ENCODE results near the gene TCFL5.

TCFL5 gene

DNA sequence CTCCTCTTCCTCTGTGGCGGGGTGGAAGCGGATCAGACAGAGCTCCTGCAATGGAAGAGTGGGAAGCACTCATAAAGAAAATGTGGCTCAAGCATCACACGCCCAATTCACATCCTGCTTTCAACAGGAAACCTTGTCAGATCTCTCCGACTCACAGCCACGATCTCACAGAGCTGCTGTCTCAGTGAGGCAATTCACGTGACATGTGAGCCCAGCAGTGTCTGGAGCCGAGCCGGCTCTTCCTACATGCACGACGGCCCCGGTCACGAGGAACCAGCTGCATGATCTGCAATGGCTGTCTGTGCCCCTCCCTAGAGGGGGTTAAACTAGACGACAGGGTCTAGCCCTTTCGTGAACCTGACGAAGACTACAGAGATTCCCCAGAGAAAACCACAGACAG is 29.5 kb upstream of the TCFL5 start:
- no peaks in the 10 kb centered on the region for H3K27me3 ChIP-seq (ENCODE audit: control insufficient read depth, insufficient read depth, low read length)
- peaks cover 6% of the 10 kb centered on the region for H3K4me1 ChIP-seq (ENCODE audit: control insufficient read depth, insufficient read depth, low read length)
- H3K4me3 ChIP-seq (ENCODE audit: low read length): no peak overlapping the region
- no peak overlapping the region for H3K27ac ChIP-seq (ENCODE audit: low read depth, low read length)
- no peak overlapping the region for H3K9ac ChIP-seq (ENCODE audit: low read length)
- peaks cover 61% of the 10 kb centered on the region for H3K36me3 ChIP-seq (ENCODE audit: control insufficient read depth, insufficient read depth, low read length)

DNA sequence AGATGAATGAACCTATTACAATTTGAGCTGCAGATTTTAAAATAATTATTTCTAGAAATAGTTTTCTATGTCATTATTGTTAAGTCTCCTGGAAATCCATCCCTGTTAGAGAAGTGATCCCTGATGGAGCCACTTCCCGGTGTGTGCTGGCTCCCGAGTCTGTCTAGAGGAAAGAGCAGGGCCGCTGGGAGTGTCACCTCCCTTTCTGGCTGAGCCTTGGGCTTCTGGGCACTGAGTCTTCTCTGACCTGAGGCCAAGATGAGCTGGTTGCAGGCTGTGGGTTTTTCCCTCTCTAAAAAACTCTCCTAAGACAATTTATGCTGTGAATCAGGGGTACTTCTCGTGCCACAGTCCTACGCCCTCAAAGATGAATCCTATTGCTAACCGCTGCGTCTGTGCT is 28.8 kb upstream of the TCFL5 start:
- Histone ChIP-seq H3K4me1 (ENCODE audit: control insufficient read depth, insufficient read depth, low read length) (peaks cover 6% of the 10 kb centered on the region), H3K9ac (ENCODE audit: low read length) (no peak overlapping the region), H3K36me3 (ENCODE audit: control insufficient read depth, insufficient read depth, low read length) (peaks cover 61% of the 10 kb centered on the region), H3K27me3 (ENCODE audit: control insufficient read depth, insufficient read depth, low read length) (no peaks in the 10 kb centered on the region), H3K4me3 (ENCODE audit: low read length) (no peak overlapping the region), H3K27ac (ENCODE audit: low read depth, low read length) (no peak overlapping the region)

DNA sequence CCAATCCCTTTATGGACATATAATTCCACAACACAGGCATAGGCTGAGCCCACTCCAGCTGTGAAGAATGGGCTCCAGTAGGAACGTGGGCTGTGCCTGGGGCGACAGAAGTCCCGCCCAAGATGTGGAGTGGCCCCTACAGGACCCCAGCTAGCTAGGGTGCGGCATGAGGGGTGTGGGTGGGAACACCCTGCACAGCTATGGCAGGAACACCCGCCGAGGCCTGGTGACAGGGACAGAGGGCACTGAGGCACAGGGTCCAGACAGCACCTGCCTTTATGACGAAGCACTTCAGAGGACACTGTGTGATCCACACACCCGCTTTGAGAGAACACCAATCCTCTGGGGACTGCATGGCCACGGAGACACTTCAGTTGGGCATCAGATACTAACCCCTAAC is 28.2 kb upstream of the TCFL5 start:
- H3K27me3 ChIP-seq (ENCODE audit: control insufficient read depth, insufficient read depth, low read length): no peaks in the 10 kb centered on the region

DNA sequence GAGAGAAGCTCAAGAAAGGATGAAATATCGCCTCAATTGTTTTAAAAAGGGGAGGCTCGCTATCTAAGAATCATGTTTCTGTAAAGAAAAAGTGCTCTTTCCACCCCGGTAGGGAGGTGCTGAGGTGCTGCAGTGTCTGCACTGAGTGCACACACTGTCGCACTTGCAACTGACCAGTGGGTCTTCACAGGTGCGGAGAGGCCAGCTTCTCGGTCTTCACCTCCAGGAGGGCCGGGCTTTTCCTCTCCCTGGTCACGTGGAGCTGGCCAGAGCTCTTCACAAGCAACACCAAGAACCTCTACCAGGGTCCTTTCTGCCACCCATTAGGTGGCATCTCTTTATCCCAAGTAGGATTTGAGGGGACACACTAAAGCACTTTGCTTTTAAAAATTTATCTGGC is 27.8 kb upstream of the TCFL5 start:
- H3K4me1 ChIP-seq (ENCODE audit: control insufficient read depth, insufficient read depth, low read length): peaks cover 6% of the 10 kb centered on the region
- H3K27ac ChIP-seq (ENCODE audit: low read depth, low read length): no peak overlapping the region
- no peak overlapping the region for H3K9ac ChIP-seq (ENCODE audit: low read length)
- peaks cover 57% of the 10 kb centered on the region for H3K36me3 ChIP-seq (ENCODE audit: control insufficient read depth, insufficient read depth, low read length)
- no peak overlapping the region for H3K4me3 ChIP-seq (ENCODE audit: low read length)
- H3K27me3 ChIP-seq (ENCODE audit: control insufficient read depth, insufficient read depth, low read length): no peaks in the 10 kb centered on the region

More for the DNA sequence above, 28.2 kb upstream of the TCFL5 start:
- no peak overlapping the region for H3K4me3 ChIP-seq (ENCODE audit: low read length)
- peaks cover 6% of the 10 kb centered on the region for H3K4me1 ChIP-seq (ENCODE audit: control insufficient read depth, insufficient read depth, low read length)
- peaks cover 58% of the 10 kb centered on the region for H3K36me3 ChIP-seq (ENCODE audit: control insufficient read depth, insufficient read depth, low read length)
- H3K9ac ChIP-seq (ENCODE audit: low read length): no peak overlapping the region
- no peak overlapping the region for H3K27ac ChIP-seq (ENCODE audit: low read depth, low read length)

DNA sequence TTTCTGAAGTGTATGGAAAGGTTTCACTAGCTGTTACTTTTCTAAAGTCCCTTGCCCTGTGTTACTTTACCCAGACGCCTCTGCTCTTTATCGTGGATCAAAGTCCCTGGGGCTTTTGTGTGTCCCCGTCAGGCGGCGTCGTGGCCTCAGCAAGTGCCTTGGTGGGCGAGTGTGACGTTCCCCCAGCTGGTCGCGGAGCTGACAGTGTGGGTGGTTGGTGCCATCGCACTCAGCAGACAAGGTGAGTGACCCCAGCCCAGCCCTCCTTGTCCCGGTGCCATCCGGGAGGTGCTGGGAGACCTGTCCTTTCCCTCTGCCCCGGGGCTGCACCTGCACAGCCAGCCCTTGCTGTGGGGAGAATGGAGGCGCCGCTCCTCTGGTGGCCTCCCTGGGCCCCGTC is 27.3 kb upstream of the TCFL5 start:
- H3K27me3 ChIP-seq (ENCODE audit: control insufficient read depth, insufficient read depth, low read length): no peaks in the 10 kb centered on the region
- H3K9ac ChIP-seq (ENCODE audit: low read length): no peak overlapping the region
- no peak overlapping the region for H3K4me3 ChIP-seq (ENCODE audit: low read length)
- H3K27ac ChIP-seq (ENCODE audit: low read depth, low read length): no peak overlapping the region
- peaks cover 52% of the 10 kb centered on the region for H3K36me3 ChIP-seq (ENCODE audit: control insufficient read depth, insufficient read depth, low read length)
- peaks cover 6% of the 10 kb centered on the region for H3K4me1 ChIP-seq (ENCODE audit: control insufficient read depth, insufficient read depth, low read length)

DNA sequence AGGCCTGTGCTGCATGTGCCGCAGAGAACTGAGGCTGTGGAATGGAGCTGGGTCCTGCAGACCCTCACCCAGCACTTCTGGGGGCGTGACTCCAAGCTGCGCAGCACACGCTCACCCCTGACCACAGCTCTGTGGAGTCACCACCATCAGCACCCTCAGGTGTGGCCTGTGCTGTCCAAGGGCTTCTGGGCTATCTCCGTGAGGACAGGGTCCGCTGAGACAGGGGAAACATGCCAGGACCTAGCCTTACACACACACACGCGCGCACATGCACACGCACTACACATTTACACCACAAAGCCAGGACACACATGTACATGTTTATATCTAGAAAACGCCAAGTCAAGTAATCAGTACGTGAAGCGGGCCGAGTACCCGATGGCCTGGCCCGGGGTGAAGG is 26.8 kb upstream of the TCFL5 start:
- peaks cover 6% of the 10 kb centered on the region for H3K4me1 ChIP-seq (ENCODE audit: control insufficient read depth, insufficient read depth, low read length)
- no peaks in the 10 kb centered on the region for H3K27me3 ChIP-seq (ENCODE audit: control insufficient read depth, insufficient read depth, low read length)
- H3K27ac ChIP-seq (ENCODE audit: low read depth, low read length): peak overlapping the region; percentile 83
- H3K36me3 ChIP-seq (ENCODE audit: control insufficient read depth, insufficient read depth, low read length): peaks cover 47% of the 10 kb centered on the region
- H3K4me3 ChIP-seq (ENCODE audit: low read length): no peak overlapping the region
- H3K9ac ChIP-seq (ENCODE audit: low read length): no peak overlapping the region

DNA sequence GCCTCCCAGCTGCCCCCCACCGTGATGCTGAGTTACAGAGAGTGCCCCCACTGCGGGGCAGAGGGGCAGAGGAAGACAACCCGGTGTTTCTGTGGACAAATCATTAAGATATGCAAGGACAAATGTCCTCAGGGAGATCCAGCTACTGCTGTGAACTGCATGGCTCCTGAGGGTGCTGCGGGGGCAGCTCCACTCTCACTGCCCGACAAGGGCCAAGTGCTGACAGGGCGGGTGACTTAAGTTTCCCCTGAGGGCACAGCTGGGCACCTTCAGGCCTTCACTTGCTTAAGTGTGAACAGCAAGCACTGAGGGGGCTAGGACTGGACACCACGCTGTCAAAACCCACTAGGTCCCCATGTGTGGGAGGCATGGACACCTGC is 26.2 kb upstream of the TCFL5 start:
- peaks cover 46% of the 10 kb centered on the region for H3K36me3 ChIP-seq (ENCODE audit: control insufficient read depth, insufficient read depth, low read length)
- no peak overlapping the region for H3K4me3 ChIP-seq (ENCODE audit: low read length)
- H3K4me1 ChIP-seq (ENCODE audit: control insufficient read depth, insufficient read depth, low read length): peaks cover 6% of the 10 kb centered on the region
- H3K27ac ChIP-seq (ENCODE audit: low read depth, low read length): peak overlapping the region; percentile 83
- H3K27me3 ChIP-seq (ENCODE audit: control insufficient read depth, insufficient read depth, low read length): no peaks in the 10 kb centered on the region
- H3K9ac ChIP-seq (ENCODE audit: low read length): no peak overlapping the region

DNA sequence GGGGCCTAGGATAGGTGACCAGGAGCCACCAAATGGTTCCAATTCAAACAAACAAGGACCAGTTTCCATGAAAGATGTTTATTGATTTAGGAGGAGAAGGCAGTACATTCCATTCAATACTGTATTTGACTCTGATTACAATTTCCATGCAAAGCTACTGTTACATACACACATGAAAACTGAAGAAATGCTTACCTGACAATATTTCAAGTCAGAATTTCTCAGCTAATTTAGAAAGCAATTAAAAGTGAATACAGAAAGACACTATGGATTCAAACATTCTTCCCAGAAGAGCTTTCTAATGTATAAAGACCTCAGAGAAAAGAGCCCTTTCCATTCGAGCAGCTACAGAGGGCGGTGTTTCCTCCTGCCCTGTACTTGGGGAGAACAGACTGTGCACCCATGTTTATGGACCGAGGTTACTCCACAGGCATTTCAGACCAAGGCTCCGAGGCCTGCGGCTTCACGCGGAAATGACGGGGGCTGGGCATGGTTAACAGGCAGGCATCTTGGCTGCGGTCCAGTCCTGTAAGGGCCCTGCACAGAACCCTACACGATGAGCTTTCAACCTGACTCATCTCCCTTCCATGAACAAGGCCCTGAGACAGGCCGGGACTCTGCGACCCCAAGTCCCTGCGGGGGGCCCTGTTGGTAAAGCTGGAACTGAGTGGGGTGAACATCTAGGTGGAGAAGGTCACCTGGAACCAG is 25.7 kb upstream of the TCFL5 start:
- Histone ChIP-seq H3K27ac (ENCODE audit: low read depth, low read length) (peak overlapping the region; percentile 83), H3K9ac (ENCODE audit: low read length) (no peak overlapping the region), H3K4me3 (ENCODE audit: low read length) (no peak overlapping the region), H3K27me3 (ENCODE audit: control insufficient read depth, insufficient read depth, low read length) (no peaks in the 10 kb centered on the region), H3K36me3 (ENCODE audit: control insufficient read depth, insufficient read depth, low read length) (peaks cover 40% of the 10 kb centered on the region), H3K4me1 (ENCODE audit: control insufficient read depth, insufficient read depth, low read length) (peaks cover 6% of the 10 kb centered on the region)

DNA sequence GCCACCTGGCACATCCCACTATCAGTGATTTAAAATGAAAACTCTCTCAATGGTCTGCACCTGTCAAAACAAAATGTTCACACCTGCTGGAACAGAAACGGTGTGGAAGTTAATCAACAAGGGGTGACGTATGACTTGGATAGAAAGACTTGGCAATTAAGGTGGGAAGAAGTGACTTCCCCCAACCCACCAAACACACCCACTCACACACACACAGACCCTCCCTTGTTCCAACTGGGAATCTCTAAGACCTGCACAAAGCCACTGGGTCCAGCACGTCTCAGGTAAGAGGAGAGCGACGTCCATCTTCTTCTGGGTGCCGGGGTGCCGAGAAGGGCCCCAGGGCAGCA is 25.1 kb upstream of the TCFL5 start:
- Histone ChIP-seq H3K36me3 (ENCODE audit: control insufficient read depth, insufficient read depth, low read length) (peaks cover 36% of the 10 kb centered on the region), H3K27me3 (ENCODE audit: control insufficient read depth, insufficient read depth, low read length) (no peaks in the 10 kb centered on the region), H3K9ac (ENCODE audit: low read length) (no peak overlapping the region), H3K4me3 (ENCODE audit: low read length) (no peak overlapping the region), H3K27ac (ENCODE audit: low read depth, low read length) (peak overlapping the region; percentile 83), H3K4me1 (ENCODE audit: control insufficient read depth, insufficient read depth, low read length) (peaks cover 6% of the 10 kb centered on the region)

DNA sequence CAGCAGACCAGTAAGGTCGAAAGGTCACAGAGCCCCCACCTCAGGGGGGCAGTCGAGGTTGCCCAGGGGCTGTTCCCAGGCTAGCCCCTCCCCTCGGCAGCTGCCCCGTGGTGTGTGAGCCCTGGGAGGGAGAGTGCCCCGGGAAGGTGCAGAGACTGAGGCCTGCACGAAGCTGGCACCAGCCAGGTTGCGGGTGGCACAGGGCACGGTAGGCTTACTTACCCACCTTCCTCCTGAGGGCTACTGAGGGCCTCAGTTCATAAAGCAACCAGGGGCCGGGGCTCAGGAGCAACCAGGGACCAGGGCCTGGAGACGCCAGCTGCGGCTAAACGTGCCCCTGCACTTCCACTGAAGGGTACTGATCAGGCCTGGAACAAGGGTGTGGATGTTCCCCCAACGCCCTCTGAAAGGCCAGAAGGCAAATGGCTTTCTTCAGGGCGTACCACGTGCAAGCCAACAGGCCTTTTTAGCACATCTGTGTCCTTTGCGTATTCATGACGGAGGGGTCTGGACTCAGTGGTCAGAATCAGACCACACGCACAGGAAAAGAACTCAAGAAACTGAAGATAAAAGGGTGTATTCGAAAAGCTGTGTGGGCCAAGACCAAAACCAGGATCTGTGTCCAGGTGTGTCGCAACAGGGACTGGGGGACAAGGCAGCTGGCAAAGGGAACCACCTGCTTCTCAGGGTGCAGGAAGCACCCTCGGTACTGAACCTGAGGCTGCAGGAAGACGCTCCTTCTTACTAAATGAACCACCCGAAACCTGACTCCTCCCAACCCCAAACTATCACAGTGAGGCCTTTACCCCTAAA is 24.5 kb upstream of the TCFL5 start:
- H3K4me1 ChIP-seq (ENCODE audit: control insufficient read depth, insufficient read depth, low read length): peaks cover 6% of the 10 kb centered on the region
- peaks cover 36% of the 10 kb centered on the region for H3K36me3 ChIP-seq (ENCODE audit: control insufficient read depth, insufficient read depth, low read length)
- H3K27me3 ChIP-seq (ENCODE audit: control insufficient read depth, insufficient read depth, low read length): no peaks in the 10 kb centered on the region
- H3K27ac ChIP-seq (ENCODE audit: low read depth, low read length): peak overlapping the region; percentile 83
- H3K4me3 ChIP-seq (ENCODE audit: low read length): no peak overlapping the region
- no peak overlapping the region for H3K9ac ChIP-seq (ENCODE audit: low read length)

DNA sequence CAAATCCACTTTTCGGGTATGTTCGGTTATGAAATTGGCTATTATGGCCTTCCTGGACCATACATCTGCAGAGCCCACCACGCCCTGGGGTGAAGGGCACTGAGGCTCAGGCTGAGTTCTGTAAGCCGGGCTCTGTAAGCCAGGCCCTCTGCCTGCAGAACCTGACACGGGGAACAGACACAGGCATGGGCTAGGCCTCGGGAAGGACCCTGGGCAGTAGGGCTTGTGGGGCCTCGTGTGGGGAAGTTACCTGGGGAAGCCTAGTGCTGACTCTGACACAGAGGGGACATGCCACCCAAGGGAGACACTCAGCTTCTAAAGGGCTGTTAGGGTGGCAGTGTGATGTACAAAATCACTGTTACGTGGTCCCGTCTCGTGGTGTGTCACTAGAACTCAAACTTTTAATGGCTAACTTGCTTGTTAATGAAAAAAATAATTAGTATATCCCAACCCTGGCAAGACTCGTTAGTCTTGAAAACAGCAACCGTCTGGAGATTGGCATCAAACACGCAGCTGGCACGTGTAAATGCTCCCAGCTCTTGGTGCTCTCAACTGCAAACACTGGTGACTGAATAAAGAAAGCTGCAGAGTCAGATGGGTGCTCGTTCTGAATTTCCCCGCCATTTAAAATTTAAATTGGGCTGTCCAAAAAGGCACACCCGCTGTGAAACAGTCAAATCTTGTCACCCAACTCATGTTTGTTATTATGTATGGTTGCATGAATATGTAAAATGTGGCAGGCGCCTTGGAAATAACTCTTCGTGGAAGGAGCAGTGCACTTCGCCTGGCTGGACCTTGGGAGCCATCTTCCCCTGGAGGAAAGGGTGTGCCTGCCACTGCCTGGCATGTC is 23.6 kb upstream of the TCFL5 start:
- Histone ChIP-seq H3K9ac (ENCODE audit: low read length) (no peak overlapping the region), H3K4me1 (ENCODE audit: control insufficient read depth, insufficient read depth, low read length) (peaks cover 6% of the 10 kb centered on the region), H3K36me3 (ENCODE audit: control insufficient read depth, insufficient read depth, low read length) (peaks cover 30% of the 10 kb centered on the region), H3K27ac (ENCODE audit: low read depth, low read length) (no peak overlapping the region), H3K4me3 (ENCODE audit: low read length) (no peak overlapping the region), H3K27me3 (ENCODE audit: control insufficient read depth, insufficient read depth, low read length) (no peaks in the 10 kb centered on the region)

DNA sequence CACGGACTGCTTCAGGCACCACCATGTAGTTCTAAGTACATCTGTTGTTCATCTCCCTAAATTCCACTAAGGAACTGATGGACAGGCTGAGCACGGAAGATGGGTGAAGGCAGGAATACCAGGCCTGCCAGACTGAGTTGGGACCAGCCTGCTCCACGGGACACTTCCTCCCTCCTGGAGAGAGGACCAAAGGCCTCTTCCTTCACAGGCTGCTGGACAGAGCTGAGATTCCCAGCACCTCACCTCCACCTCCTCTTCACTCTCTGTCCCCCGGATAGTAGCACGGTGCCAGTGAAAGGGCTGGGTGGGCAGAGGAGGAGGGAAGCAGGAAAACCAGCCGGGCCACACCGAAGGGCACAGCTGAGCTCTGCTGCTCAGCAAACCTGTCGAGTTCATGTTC is 22.9 kb upstream of the TCFL5 start:
- H3K36me3 ChIP-seq (ENCODE audit: control insufficient read depth, insufficient read depth, low read length): peaks cover 23% of the 10 kb centered on the region
- H3K4me3 ChIP-seq (ENCODE audit: low read length): no peak overlapping the region
- peaks cover 6% of the 10 kb centered on the region for H3K4me1 ChIP-seq (ENCODE audit: control insufficient read depth, insufficient read depth, low read length)
- no peak overlapping the region for H3K9ac ChIP-seq (ENCODE audit: low read length)
- no peaks in the 10 kb centered on the region for H3K27me3 ChIP-seq (ENCODE audit: control insufficient read depth, insufficient read depth, low read length)
- no peak overlapping the region for H3K27ac ChIP-seq (ENCODE audit: low read depth, low read length)
